ENCODE measurements around the gene KRT82.
"Not testable (repeated sequence)": the region's sequence is repeated elsewhere in the genome, so short reads cannot be mapped to it uniquely, and the experiment has no call there.

The KRT82 gene

GRCh38 chr12:52405922-52406385, at the start of gene KRT82:
Gene KRT82 (minus strand): TSS chr12:52406335. CDS start chr12:52406277, 58 bp downstream.
- no peak for FAIRE-seq

DNA sequence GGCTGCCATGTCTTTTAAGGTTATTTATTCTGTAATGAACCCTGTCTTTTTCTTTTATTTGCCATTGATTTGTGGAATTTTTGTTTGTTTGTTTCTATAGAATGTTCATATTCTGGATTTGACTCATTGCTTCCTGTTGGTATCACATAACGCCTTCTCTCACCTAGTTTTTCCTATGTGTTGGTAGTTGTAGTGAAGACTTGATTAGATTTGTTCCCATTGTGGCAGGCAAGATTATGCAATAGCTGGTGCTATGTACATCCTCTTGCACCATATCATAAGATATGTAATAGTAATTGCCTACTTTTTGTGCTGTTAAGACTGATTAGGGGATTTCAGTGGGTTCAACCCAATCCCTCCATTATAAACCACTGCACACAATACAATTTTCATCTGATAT, 49.7 kb upstream of the KRT82 start:
- FAIRE-seq: no peak

DNA sequence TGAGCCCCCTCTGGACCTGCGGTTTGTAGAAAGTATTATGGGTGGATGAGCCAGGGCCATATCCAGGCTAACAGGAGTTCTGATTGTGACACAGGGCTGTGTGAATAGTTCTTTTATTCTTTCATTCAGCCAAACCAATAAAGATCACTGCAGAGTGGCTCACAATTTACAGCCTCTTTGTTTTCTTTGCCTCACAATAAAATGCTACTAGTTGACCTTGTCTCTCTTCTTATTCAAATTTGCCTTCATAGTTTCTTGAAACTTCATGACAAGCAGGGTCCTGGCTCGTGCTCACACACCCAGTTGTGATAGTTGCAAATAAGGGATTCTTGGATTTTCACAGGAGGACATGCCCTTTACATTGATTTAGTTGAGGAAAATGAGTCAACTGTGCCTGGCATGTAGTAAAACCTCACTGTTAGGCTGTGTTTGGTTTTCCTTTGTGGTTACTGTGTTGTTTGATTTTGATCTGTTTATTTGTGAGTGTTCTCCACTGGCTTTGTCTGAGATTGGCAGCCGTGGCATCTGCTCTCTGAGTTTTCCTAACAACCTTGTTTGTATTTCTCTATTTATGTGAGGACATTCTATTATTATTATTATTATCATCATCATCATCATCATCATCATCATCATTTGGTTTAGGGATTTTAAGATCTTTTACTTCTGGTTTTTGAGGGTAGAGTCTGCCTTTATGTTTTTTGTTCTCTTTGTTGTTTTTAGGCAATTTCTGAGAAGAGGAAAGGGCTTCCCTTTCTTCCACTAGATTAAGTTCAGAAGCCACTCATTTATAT, 48.5 kb upstream of the KRT82 start:
- no peak for FAIRE-seq

GRCh38 chr12:52452101-52452500, 46.0 kb upstream of the KRT82 start, which contains the start of gene KRT6B:
Gene KRT6B (minus strand): TSS chr12:52452146. CDS start chr12:52452078, 68 bp downstream.
- FAIRE-seq: no peak

- FAIRE-seq: no peak
Measured at GRCh38 chr12:52448228-52448627, 42.1 kb upstream of the KRT82 start.

- not testable (repeated sequence) for FAIRE-seq
Measured at GRCh38 chr12:52447196-52447595, 41.1 kb upstream of the KRT82 start.

- FAIRE-seq: no peak
Measured at GRCh38 chr12:52446367-52447045, 40.4 kb upstream of the KRT82 start.

DNA sequence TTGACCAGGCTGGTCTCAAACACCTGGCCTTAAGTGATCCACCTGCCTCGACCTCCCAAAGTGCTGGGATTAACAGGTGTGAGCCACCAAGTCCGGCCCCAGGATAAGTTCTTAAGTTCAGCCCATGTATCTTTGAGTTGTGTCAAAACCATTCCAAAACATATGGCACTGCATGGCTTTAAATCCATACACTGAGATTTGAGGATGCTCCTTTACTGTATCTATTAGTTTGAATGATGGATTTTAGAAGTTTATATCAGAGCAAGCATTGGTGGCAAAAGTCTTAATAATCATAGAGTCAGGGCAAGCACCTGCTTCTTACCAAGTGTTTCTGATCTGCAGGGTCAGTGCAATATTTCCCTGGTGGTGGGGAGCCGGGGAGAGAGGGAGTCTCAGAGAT, 39.7 kb upstream of the KRT82 start:
- FAIRE-seq: no peak

GRCh38 chr12:52444647-52445595, 38.8 kb upstream of the KRT82 start:
- no peak for FAIRE-seq

DNA sequence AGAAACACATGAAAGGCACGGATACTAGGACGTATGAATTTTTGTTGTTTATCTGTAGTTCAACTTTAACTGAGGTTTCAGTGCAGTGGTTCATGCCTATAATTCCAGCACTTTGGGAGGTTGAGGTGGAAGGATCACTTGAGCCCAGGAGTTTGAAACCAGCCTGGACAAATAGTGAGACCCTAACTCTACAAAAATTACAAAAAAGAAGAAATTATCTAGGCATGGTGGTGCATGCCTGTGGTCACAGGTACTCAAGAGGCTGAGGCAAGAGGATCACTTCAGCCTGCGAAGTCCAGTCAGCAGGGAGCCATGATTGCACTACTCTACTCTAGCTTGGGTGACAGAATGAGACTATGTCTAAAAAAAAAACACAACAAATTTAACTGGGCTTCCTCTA, 37.8 kb upstream of the KRT82 start:
- no peak for FAIRE-seq

DNA sequence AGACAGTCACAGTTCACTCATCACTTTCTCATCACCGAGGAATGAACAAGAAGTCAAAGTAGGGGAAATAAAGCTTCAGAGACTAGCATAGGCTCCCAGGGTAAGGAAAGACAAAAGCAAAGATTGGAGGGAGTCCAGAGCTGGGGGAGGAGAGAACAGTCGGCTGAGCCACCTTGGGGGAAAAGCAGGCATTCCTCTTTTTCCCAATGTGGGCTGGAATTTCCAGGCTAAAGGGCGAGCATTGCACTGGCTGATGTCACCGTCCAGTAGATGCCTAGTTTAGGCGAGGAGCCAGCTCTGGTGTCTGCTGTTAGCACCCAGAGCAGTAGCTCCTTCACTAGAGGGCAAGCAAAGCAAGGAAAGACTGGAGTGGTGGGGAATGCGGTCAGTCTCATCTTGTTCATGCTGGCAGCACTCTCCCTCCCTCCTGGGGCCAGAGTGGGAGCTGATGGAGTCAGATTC, 36.5 kb upstream of the KRT82 start:
- no peak for FAIRE-seq

- FAIRE-seq: no peak
Measured at GRCh38 chr12:52441320-52441911, 35.3 kb upstream of the KRT82 start.

DNA sequence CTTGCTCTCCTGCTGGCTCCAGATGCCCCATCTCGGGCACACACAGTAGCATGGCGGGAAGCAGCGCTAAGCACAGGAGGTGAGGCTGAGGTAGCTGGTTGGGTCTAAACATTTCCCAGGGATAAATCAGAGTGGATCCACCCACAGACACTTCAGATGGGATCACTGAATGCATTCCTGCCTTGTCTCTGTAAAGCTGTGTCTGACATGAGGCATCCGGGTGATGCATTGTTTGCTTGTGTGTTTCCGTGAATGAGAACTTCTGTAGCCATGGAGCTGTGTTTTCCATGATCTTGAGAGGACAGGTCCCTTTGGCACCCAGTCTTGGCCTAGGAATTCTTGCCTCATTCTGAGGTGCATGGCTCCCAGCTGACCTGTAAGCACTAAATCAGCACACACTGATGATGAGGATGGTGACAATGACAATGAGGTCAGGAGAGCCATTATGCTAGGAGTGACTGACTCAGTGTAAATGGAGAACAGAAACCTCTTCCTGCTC, 34.7 kb upstream of the KRT82 start:
- no peak for FAIRE-seq

- FAIRE-seq: no peak
Measured at GRCh38 chr12:52439845-52440244, 33.7 kb upstream of the KRT82 start.

DNA sequence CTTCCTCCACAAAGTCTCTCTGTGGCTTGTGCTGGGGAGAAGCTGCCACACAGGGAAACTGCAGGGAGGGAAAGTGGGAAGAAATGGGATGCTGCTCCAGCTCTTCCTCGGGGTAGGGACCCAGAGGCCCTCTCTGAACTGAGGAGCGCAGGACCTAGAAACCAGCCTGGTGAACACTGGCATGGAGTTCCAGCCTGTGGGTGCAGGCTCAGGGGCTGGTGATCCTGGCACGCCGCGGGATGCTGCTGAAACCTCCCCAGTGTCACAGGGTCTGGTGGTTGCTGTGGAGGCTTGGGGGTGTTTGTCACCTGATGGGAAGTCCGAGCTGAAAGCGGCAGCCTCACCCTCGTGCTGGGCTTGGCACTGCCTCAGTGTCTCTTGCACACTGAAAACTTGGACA, 33.3 kb upstream of the KRT82 start:
- no peak for FAIRE-seq

GRCh38 chr12:52438305-52439301, 32.5 kb upstream of the KRT82 start:
- no peak for FAIRE-seq

DNA sequence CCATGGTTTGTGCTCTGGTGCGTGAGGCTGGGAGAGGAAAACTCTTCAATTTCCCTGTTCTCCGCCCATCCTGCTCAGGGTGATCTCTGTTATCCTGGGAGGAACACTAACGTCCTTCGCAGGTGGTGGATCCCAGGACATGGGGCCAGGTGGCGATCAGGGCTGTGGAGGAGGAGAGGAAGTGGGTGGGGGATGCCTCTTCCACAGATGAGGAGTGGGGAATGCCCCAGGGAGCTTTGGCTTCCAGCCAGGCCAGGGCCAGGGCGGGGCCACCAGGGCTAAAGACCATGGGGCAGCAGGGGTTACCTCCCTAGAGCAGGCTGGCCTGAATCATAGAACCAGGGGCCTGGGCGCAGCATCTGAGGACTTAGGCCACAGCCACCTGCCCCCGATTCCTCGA, 31.4 kb upstream of the KRT82 start:
- no peak for FAIRE-seq

GRCh38 chr12:52436828-52437474, 30.8 kb upstream of the KRT82 start:
- FAIRE-seq: no peak

GRCh38 chr12:52436000-52436827, 30.1 kb upstream of the KRT82 start:
- FAIRE-seq: no peak

DNA sequence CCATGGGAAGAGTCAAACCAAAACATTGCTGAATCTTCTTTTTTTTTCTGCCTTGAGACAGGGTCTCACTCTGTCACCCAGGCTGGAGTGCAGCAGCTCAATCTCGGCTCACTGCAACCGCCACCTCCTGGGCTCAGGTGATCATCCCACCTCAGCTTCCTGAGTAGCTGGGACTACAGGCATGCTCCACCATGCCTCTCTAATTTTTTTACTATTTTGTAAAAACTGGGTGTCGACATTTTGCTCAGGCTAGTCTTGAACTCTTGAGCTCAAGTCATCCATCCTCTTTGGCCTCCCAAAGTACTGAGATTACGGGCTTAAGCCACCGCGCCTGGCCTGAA, 29.5 kb upstream of the KRT82 start:
- no peak for FAIRE-seq

Data from endometrium (tissue), 2 donors.